ENCODE results near the gene OXT.

The OXT gene

DNA sequence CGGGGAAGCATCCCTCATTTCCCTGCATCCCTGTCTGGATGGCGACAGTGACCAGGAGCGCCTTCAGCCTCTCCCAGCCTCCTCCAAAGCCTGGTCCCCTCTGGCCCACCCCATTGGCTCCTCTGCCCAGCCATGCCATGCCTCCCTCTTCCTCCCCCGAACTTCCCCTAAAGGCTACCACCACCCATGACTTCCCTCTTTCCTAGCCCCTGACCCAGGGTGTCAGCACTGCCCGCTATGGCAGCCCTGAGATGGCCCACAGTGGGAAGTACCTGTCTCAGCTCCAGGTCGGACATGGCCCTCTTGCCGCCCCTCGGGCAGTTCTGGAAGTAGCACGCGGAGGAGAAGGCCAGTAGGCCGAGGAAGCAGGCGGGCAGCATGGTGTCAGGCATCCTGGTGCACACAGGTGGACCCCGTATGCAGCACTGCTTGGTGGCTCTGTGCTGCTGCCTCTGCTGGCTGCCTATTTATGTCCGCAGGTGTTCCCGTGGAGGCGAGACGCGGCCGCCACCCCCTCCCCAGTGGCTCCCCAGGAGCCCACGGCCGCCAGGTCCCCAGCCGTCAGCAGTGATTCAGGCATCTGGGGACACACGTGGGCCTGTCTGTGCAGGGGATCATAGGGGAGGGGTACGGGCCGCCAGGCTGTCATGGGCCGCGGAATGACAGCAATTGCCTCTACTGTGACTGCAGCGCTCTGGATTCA is 13.0 kb downstream of the OXT start, which contains the start of gene AVP:
Gene AVP (minus strand): TSS at position 442 of the 703 bp plus-strand sequence. CDS start 50 bp downstream, at position 392.
- DNase-seq (ENCODE audit: extremely low read depth, low read depth): no peak
- TF ChIP-seq, protein P1, sequence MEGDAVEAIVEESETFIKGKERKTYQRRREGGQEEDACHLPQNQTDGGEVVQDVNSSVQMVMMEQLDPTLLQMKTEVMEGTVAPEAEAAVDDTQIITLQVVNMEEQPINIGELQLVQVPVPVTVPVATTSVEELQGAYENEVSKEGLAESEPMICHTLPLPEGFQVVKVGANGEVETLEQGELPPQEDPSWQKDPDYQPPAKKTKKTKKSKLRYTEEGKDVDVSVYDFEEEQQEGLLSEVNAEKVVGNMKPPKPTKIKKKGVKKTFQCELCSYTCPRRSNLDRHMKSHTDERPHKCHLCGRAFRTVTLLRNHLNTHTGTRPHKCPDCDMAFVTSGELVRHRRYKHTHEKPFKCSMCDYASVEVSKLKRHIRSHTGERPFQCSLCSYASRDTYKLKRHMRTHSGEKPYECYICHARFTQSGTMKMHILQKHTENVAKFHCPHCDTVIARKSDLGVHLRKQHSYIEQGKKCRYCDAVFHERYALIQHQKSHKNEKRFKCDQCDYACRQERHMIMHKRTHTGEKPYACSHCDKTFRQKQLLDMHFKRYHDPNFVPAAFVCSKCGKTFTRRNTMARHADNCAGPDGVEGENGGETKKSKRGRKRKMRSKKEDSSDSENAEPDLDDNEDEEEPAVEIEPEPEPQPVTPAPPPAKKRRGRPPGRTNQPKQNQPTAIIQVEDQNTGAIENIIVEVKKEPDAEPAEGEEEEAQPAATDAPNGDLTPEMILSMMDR (IDR thresholded peaks at IDR 0.05; ENCODE audit: low read depth, low read length): no peak

- no peak for DNase-seq (ENCODE audit: extremely low read depth, low read depth)
- TF ChIP-seq, protein P1 (IDR thresholded peaks at IDR 0.05; ENCODE audit: low read depth, low read length): no peak
These were observed 13.6 kb downstream of the OXT start for GRCh38 chr20:3084986-3085360.

- TF ChIP-seq, protein P1 (IDR thresholded peaks at IDR 0.05; ENCODE audit: low read depth, low read length): no peak
- DNase-seq (ENCODE audit: extremely low read depth, low read depth): no peak
These were observed 14.2 kb downstream of the OXT start for GRCh38 chr20:3085571-3086072.

DNA sequence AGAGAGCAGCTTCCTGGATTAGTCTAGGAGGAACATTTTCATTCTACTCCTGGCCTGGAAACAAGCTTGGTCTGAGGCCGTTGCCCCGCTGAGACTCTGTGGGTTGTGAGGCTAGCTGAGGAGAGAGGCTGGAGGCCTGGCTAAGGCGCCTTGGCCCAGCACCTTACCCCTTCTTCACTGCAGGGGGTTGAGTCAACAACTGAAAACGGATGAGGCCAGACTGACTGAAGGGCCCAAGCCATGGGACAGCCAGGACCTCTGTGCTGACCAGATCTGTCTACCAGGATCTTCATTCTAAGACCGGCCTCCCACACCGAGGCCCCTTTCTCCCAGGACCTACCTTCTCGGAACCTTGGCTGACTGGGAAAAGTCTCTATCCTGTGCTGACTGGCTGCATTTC is 16.6 kb downstream of the OXT start:
- DNase-seq (ENCODE audit: extremely low read depth, low read depth): no peak
- TF ChIP-seq, protein P1 (IDR thresholded peaks at IDR 0.05; ENCODE audit: low read depth, low read length): no peak

DNA sequence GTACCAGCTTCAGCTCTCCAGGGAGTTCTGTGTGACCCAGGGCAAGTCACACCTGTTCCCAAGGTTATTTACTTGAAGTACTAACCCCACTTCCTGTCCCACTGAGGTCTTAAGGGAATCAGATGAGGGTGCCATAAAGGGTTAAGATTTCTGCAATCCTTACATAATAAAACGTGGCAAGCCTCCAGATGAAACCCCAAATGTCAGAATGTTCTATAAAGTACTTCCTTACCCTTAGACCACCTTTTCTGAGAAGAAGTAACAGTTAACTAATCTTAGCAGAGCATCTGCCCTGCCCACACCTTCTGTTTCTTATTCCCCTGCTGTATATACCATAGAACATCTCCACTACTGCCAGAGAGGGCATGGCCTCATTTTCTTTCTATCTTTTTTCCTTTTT is 19.1 kb downstream of the OXT start:
- TF ChIP-seq, protein P1 (IDR thresholded peaks at IDR 0.05; ENCODE audit: low read depth, low read length): no peak
- DNase-seq (ENCODE audit: extremely low read depth, low read depth): no peak

DNA sequence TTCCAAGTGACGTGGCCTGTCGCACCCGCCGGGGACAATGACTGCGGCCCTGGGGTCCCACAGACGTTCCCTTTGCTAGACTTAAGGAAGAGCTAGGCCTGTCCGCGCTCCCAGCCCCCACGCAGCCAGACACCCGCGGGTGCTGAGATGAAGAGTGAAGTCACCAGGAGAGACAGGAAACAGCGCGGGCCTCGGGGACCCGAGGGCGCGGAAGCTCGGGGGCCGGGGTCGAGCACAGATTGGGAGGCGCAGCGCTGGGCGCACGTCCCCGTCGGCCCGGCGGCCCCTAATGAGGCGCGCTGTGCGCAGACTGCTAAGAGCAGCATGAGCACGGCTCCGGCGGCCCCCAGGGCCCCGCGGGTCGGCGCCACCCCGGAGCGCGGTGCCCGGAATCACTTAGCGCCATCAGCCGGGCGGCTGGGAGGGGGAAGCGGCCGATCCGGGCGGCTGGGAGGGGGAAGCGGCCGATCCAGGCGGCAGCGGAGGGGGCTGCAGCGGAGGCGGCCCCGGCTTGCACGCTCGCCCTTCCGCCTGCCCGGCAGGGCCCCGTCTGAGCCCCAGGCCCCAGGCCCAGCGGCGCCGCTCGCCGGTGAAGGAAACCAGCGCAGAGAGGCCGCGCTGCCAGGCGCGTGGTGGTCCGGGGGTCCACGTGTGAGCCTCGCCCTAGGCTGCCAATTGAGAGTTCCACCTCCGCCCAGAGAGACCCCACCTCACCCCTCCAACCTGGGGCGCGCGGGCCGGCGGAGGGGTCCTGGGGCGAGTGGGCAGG is 21.4 kb downstream of the OXT start:
- no peak for DNase-seq (ENCODE audit: extremely low read depth, low read depth)
- TF ChIP-seq, protein P1 (IDR thresholded peaks at IDR 0.05; ENCODE audit: low read depth, low read length): no peak

DNA sequence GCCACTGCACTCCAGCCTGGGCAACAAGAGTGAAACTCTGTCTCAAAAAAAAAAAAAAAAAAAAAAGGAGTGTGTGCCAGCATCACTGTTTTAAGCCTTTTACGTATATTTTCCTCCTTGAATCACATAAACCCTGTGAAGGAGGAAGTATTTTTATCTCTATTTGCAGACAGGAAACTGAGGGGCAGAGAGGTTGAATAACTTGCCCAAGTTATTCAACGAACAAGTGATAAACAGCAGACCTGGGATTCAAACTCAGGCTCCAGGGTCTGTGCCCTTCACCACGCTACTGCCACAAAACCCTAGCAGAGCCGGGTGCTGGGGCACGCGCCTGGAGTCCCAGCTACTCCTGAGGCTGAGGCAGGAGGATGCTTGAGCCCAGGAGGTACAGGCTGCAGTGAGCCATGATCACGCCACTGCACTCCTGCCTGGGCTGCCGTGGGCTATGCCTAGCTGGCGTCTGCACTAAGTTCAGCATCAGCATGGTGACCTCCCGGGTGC is 22.5 kb downstream of the OXT start:
- DNase-seq (ENCODE audit: extremely low read depth, low read depth): no peak
- TF ChIP-seq, protein P1 (IDR thresholded peaks at IDR 0.05; ENCODE audit: low read depth, low read length): no peak

All from AG09319 (cell line).